SK-N-SH treated with all-trans-retinoic acid at 6 μM for 48 hours (cell line): Measurements from ENCODE around the gene CCDC183.

Source experiments
- ATAC-seq: fragments of 200-7000 bp; cut with Tn5 transposase; 3 replicates; pipeline ENCODE4 v1.9.1; 2020; ENCODE audit warnings: mild to moderate bottlenecking, moderate library complexity
- ESRRG ChIP-seq: fragments of 250-450 bp; sonication (Bioruptor Pico); IDR thresholded peaks from 2 replicates; pipeline ENCODE4 v1.6.1; 2021; ENCODE audit warnings: mild to moderate bottlenecking
- PPARA ChIP-seq: fragments of 250-450 bp; sonication (Bioruptor Pico); IDR thresholded peaks from 2 replicates; pipeline ENCODE4 v1.5.0; 2020; ENCODE audit warnings: mild to moderate bottlenecking, borderline replicate concordance
- RARB ChIP-seq: fragments of 250-450 bp; sonication (Bioruptor Pico); IDR thresholded peaks from 2 replicates; pipeline ENCODE4 v1.8.0; 2021; ENCODE audit warnings: mild to moderate bottlenecking, moderate library complexity
- SNAI2 ChIP-seq: fragments of 250-450 bp; sonication (Bioruptor Pico); IDR thresholded peaks from 2 replicates; pipeline ENCODE4 v1.5.0; 2020; ENCODE audit warnings: mild to moderate bottlenecking, moderate library complexity
- TOX ChIP-seq: fragments of 250-450 bp; sonication (Bioruptor Pico); IDR thresholded peaks from 2 replicates; pipeline ENCODE4 v1.8.0; 2021; ENCODE audit warnings: mild to moderate bottlenecking, moderate library complexity, borderline replicate concordance
- ZFP3 ChIP-seq: fragments of 250-450 bp; sonication (Bioruptor Pico); IDR thresholded peaks from 2 replicates; pipeline ENCODE4 v1.5.0; 2020; ENCODE audit warnings: mild to moderate bottlenecking, moderate library complexity
- ZNF8 ChIP-seq: fragments of 450-650 bp; formaldehyde crosslinking; IDR thresholded peaks from 2 replicates; pipeline ENCODE4 v1.5.0; 2020; ENCODE audit warnings: mild to moderate bottlenecking, moderate library complexity
- TF ChIP-seq, protein P1 (sequence below): fragments of 250-450 bp; sonication (Bioruptor Pico); IDR thresholded peaks from 2 replicates; pipeline ENCODE4 v1.8.0; 2021; ENCODE audit warnings: low read depth, mild to moderate bottlenecking, moderate library complexity, borderline replicate concordance
- TF ChIP-seq, protein P2 (sequence below): fragments of 250-450 bp; sonication (Bioruptor Pico); IDR thresholded peaks from 2 replicates; pipeline ENCODE4 v1.5.1; 2021; ENCODE audit warnings: mild to moderate bottlenecking, moderate library complexity

CCDC183 gene

DNA sequence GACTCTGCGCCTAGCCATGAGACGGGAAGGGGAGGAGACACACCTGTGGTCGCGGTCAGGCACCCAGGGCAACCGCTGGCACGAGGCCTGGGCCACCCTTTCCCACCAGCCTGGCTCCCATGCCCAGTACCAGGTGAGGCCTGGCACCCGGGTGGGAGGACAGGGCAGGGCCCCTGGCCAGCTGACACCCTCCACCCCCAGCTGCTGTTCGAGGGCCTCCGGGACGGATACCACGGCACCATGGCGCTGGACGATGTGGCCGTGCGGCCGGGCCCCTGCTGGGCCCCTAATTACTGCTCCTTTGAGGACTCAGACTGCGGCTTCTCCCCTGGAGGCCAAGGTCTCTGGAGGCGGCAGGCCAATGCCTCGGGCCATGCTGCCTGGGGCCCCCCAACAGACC lies 61.0 kb downstream of the CCDC183 start:
- TF ChIP-seq TOX (CRISPR knock-in tag): no peak
- TF ChIP-seq, protein P1, sequence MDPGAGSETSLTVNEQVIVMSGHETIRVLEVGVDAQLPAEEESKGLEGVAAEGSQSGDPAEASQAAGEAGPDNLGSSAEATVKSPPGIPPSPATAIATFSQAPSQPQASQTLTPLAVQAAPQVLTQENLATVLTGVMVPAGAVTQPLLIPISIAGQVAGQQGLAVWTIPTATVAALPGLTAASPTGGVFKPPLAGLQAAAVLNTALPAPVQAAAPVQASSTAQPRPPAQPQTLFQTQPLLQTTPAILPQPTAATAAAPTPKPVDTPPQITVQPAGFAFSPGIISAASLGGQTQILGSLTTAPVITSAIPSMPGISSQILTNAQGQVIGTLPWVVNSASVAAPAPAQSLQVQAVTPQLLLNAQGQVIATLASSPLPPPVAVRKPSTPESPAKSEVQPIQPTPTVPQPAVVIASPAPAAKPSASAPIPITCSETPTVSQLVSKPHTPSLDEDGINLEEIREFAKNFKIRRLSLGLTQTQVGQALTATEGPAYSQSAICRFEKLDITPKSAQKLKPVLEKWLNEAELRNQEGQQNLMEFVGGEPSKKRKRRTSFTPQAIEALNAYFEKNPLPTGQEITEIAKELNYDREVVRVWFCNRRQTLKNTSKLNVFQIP (CRISPR knock-in tag): no peak
- TF ChIP-seq, protein P2, sequence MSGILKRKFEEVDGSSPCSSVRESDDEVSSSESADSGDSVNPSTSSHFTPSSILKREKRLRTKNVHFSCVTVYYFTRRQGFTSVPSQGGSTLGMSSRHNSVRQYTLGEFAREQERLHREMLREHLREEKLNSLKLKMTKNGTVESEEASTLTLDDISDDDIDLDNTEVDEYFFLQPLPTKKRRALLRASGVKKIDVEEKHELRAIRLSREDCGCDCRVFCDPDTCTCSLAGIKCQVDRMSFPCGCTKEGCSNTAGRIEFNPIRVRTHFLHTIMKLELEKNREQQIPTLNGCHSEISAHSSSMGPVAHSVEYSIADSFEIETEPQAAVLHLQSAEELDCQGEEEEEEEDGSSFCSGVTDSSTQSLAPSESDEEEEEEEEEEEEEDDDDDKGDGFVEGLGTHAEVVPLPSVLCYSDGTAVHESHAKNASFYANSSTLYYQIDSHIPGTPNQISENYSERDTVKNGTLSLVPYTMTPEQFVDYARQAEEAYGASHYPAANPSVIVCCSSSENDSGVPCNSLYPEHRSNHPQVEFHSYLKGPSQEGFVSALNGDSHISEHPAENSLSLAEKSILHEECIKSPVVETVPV: no peak
- no peak for TF ChIP-seq ZFP3 (CRISPR knock-in tag)
- TF ChIP-seq RARB (CRISPR knock-in tag): no peak
- TF ChIP-seq ZNF8 (CRISPR knock-in tag): no peak
- TF ChIP-seq SNAI2 (CRISPR knock-in tag): no peak
- TF ChIP-seq PPARA (CRISPR knock-in tag): no peak
- TF ChIP-seq ESRRG (CRISPR knock-in tag): no peak
- ATAC-seq: no peak
